Endothelial cell of umbilical vein (primary cell): ENCODE results near the gene RGR. TPM values are rescaled to one million over a fixed set of nuclear protein-coding genes. Genes with fewer than 3 reads are reported as not detected.

Source experiments
- BruUV-seq: library from RNA; stranded (reverse); fragments of 400-500 nt; replicated peaks from 2 replicates; lab custom pipeline; 2021; lab: Mats Ljungman, UMichigan
- CTCF ChIA-PET: fragments of 300-600, 350-600 bp; sonication (Branson Sonifier 250); formaldehyde crosslinking; loops from one replicate; lab custom pipeline; 2021; ENCODE audit warnings: antibody characterized with exemption, inconsistent platforms; lab: Charles Lee
- POLR2A ChIA-PET: fragments of 300-600, 350-600 bp; sonication (Branson Sonifier 250); formaldehyde crosslinking; loops from one replicate; lab custom pipeline; 2021; ENCODE audit warnings: antibody characterized with exemption, inconsistent platforms; lab: Charles Lee
- DNase-seq: peaks from one replicate; pipeline ENCODE4 v3.0.0-alpha.2; 2011; ENCODE audit warnings: low read depth, low spot score
- FAIRE-seq: peaks from 2 replicates; lab custom pipeline; 2011; peaks lifted over from hg19 to GRCh38; lab: Jason Lieb, UNC
- H2AFZ ChIP-seq: 2 replicates; pipeline ENCODE4 v1.6.0; 2012; ENCODE audit warnings: low read depth, low read length, control low read depth, inconsistent platforms
- H3K27ac ChIP-seq: 2 replicates; pipeline ENCODE4 v1.5.1; 2011; ENCODE audit warnings: low read depth, mild to moderate bottlenecking, control low read depth, low read length, moderate library complexity; ENCODE audit not compliant: insufficient read depth
- H3K27me3 ChIP-seq, 2 experiments: 2 replicates each; pipeline versions ENCODE4 v1.6.0 to v1.6.1; 2011; ENCODE audit warnings: low read length in 2 of 2, mixed read lengths in 1 of 2; ENCODE audit not compliant: control insufficient read depth in 2 of 2, insufficient read depth in 2 of 2
- H3K36me3 ChIP-seq, 2 experiments: 2 replicates in 1 of 2; 3 replicates in 1 of 2; pipeline ENCODE4 v1.5.1; 2011; ENCODE audit warnings: low read length in 2 of 2, mild to moderate bottlenecking in 1 of 2, moderate library complexity in 1 of 2; ENCODE audit not compliant: control insufficient read depth in 2 of 2, insufficient read depth in 2 of 2; ENCODE audit errors: extremely low read depth in 1 of 2
- H3K4me1 ChIP-seq: 3 replicates; pipeline ENCODE4 v1.5.1; 2011; ENCODE audit warnings: mild to moderate bottlenecking, low read length; ENCODE audit not compliant: control insufficient read depth, insufficient read depth; ENCODE audit errors: extremely low read depth
- H3K4me2 ChIP-seq: 2 replicates; pipeline ENCODE4 v1.6.1; 2011; ENCODE audit warnings: low read length, control low read depth, mixed read lengths; ENCODE audit not compliant: insufficient read depth
- H3K4me3 ChIP-seq, 3 experiments: fragments of 200-600 bp in 1 of 3; sonication (generic), shearing (Covaris generic) in 1 of 3; replicated peaks in 1 of 3; 2 replicates each; pipeline ENCODE4 v1.5.1; 2011 to 2016; ENCODE audit warnings: control low read depth in 3 of 3, low read length in 3 of 3, mild to moderate bottlenecking in 2 of 3, inconsistent platforms in 1 of 3, low read depth in 1 of 3, moderate library complexity in 1 of 3; ENCODE audit not compliant: insufficient read depth in 1 of 3
- H3K79me2 ChIP-seq: 2 replicates; pipeline ENCODE4 v1.6.0; 2012; ENCODE audit warnings: low read length, inconsistent platforms; ENCODE audit not compliant: control insufficient read depth, insufficient read depth
- H3K9ac ChIP-seq: replicated peaks from 2 replicates; pipeline ENCODE3; 2011; ENCODE audit warnings: low read length, control low read depth; ENCODE audit not compliant: insufficient read depth; ENCODE audit errors: extremely low read depth
- H3K9me1 ChIP-seq: replicated peaks from 3 replicates; pipeline ENCODE4 v1.6.0; 2011; ENCODE audit warnings: mild to moderate bottlenecking, low read length; ENCODE audit not compliant: control insufficient read depth, insufficient read depth; ENCODE audit errors: extremely low read depth
- H3K9me3 ChIP-seq: replicated peaks from 2 replicates; pipeline ENCODE4 v1.5.1; 2012; ENCODE audit warnings: low read length, inconsistent platforms; ENCODE audit not compliant: control insufficient read depth, insufficient read depth
- H4K20me1 ChIP-seq: replicated peaks from 2 replicates; pipeline ENCODE3; 2011; ENCODE audit warnings: mild to moderate bottlenecking, low read length; ENCODE audit not compliant: control insufficient read depth, insufficient read depth; ENCODE audit errors: extremely low read depth
- EZH2 ChIP-seq: IDR thresholded peaks from 2 replicates; pipeline ENCODE4 v1.6.1; 2012; ENCODE audit warnings: borderline replicate concordance, low read depth, mild to moderate bottlenecking, moderate library complexity, low read length, inconsistent platforms; ENCODE audit not compliant: severe bottlenecking
- FOS ChIP-seq: IDR thresholded peaks from 2 replicates; pipeline ENCODE4 v1.6.1; 2011; ENCODE audit warnings: mild to moderate bottlenecking, low read length, moderate library complexity, borderline replicate concordance; ENCODE audit not compliant: insufficient read depth
- GATA2 ChIP-seq: IDR thresholded peaks from 2 replicates; pipeline ENCODE4 v1.7.0; 2011; ENCODE audit warnings: low read depth, mild to moderate bottlenecking, moderate library complexity, mixed read lengths, low read length; ENCODE audit not compliant: insufficient read length, insufficient read depth
- JUN ChIP-seq: IDR thresholded peaks from 2 replicates; pipeline ENCODE4 v1.6.1; 2011; ENCODE audit warnings: borderline replicate concordance, low read depth; ENCODE audit not compliant: insufficient read length, insufficient read depth
- MYC ChIP-seq: IDR thresholded peaks from one replicate; pipeline ENCODE4 v1.6.1; 2011; ENCODE audit warnings: mild to moderate bottlenecking, low read depth, low read length
- POLR2A ChIP-seq: IDR thresholded peaks from 2 replicates; pipeline ENCODE4 v1.6.1; 2012; ENCODE audit warnings: low read depth, mild to moderate bottlenecking, control low read depth, low read length
- POLR2AphosphoS5 ChIP-seq: IDR thresholded peaks from 2 replicates; pipeline ENCODE4 v1.6.1; 2012; ENCODE audit warnings: low read depth, mild to moderate bottlenecking, control low read depth, low read length, moderate library complexity; ENCODE audit not compliant: insufficient read depth
- dilution Hi-C: fragments of 300-500 bp; cut with MboI; formaldehyde crosslinking; loops from one replicate; pipeline ENCODE4 v1.15.0; 2019; ENCODE audit warnings: low sequenced_read_pairs; ENCODE audit not compliant: extremely low pct_ligation_motif_present
- intact Hi-C: fragments of 100-400 bp; cut with micrococcal nuclease; formaldehyde crosslinking; loops from one replicate; pipeline ENCODE4 v1.10.0; 2022
- polyA plus RNA-seq, 4 experiments: library from polyadenylated mRNA; depleted of rRNA in 3 of 4; stranded (reverse) in 3 of 4; unstranded in 1 of 4; fragments of >200 nt; gene quantifications; 2 replicates each; pipeline versions ENCODE4 v1.2.1 to v1.2.3, GENCODE V29; 2011 to 2012; ENCODE audit warnings: missing spikeins in 1 of 4
- total RNA-seq: library from RNA; stranded (reverse); gene quantifications from 2 replicates; pipeline ENCODE4 v1.2.3, GENCODE V29; 2021
- TF ChIP-seq, protein P1 (sequence below), 2 donors: IDR thresholded peaks; 1 replicate in 1 of 2; 2 replicates in 1 of 2; pipeline ENCODE4 v1.5.1; 2011; ENCODE audit warnings: low read length in 2 of 2, mild to moderate bottlenecking in 2 of 2, moderate library complexity in 2 of 2, control low read depth in 1 of 2, inconsistent platforms in 1 of 2, low read depth in 1 of 2; ENCODE audit not compliant: insufficient read depth in 1 of 2; ENCODE audit errors: extremely low read depth in 1 of 2
- TF ChIP-seq, protein P2 (sequence below): IDR thresholded peaks from 2 replicates; pipeline ENCODE4 v1.6.1; 2011; ENCODE audit not compliant: insufficient read depth, insufficient read length

Gene RGR
- total and polyA plus RNA-seq, 2 donors (not counting 3 experiments of a cell fraction or from before 2014, with no cell fraction given), result not detected

DNA sequence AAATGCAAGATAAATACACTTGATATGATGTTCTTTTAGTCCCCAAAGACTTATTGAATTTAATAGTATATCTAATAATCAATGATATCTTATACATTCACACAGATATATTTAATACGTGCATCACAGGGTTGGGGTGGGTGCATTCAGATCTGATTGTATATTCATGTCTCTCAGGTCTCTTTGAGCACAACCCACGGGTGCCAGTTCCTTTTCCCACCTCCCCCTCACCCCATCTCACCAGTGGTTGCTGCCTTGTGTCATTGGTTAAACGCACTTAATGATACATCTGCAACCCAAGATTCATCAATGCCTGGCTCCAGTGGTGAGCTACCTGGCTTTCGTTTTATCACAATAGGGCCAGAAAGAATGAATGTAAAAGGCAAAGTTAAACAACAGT lies 9.8 kb upstream of the RGR start:
- FAIRE-seq (no peak), DNase-seq (no peak)
- Histone ChIP-seq H3K27me3 (no peaks in the 10 kb centered on the region), H3K9me1 (no peaks in the 10 kb centered on the region), H3K79me2 (no peaks in the 10 kb centered on the region), H3K9ac (no peak overlapping the region), H3K36me3 (no peaks in the 10 kb centered on the region), H3K9me3 (no peaks in the 10 kb centered on the region), H3K4me1 (no peaks in the 10 kb centered on the region), H4K20me1 (no peaks in the 10 kb centered on the region), H3K4me2 (no peak overlapping the region), H3K4me3 (no peak overlapping the region), H3K27ac (no peak overlapping the region), H2AFZ (no peak overlapping the region)
- ChIA-PET CTCF (no interaction called here), POLR2A (no interaction called here)
- intact Hi-C loops (no loop called here), dilution Hi-C loops (no loop called here)
- TF ChIP-seq MYC (no peak), POLR2AphosphoS5 (no peak), EZH2 (no peak), FOS (no peak)
- TF ChIP-seq, protein P1, sequence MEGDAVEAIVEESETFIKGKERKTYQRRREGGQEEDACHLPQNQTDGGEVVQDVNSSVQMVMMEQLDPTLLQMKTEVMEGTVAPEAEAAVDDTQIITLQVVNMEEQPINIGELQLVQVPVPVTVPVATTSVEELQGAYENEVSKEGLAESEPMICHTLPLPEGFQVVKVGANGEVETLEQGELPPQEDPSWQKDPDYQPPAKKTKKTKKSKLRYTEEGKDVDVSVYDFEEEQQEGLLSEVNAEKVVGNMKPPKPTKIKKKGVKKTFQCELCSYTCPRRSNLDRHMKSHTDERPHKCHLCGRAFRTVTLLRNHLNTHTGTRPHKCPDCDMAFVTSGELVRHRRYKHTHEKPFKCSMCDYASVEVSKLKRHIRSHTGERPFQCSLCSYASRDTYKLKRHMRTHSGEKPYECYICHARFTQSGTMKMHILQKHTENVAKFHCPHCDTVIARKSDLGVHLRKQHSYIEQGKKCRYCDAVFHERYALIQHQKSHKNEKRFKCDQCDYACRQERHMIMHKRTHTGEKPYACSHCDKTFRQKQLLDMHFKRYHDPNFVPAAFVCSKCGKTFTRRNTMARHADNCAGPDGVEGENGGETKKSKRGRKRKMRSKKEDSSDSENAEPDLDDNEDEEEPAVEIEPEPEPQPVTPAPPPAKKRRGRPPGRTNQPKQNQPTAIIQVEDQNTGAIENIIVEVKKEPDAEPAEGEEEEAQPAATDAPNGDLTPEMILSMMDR (IDR thresholded peaks at IDR 0.05; ENCODE audit: extremely low read depth in 1 of 2, insufficient read depth in 1 of 2, low read depth in 1 of 2, low read length in 2 of 2), result no peak
- no TSS peak for BruUV-seq

DNA sequence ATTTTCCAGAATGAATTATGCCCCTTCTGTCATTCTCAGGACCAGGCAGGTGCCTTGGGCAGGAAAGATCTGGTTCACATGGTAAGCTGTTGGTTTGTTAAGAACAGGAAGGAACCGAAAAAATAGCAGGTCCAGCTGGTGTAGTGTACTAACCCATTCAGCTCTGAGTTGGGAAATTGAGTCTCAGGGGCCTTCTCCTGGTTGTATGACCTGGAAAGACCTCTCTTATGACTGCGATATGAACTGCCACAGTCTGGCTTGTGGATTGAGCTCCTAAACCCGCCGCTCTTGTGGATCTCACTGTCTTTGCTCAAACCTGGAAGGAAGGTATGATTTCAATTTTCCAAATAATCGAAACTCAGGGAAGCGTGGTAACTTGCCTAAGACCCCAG lies 8.1 kb upstream of the RGR start:
- ChIA-PET CTCF (interaction anchor here (1.3 kb wide), 1 partner anchor 20 kb away, joined by 4 read pairs; no protein-coding TSS in a partner anchor), POLR2A (no interaction called here)
- intact Hi-C loops (no loop called here), dilution Hi-C loops (no loop called here)
- H3K9me1 ChIP-seq, result no peaks in the 10 kb centered on the region
- H3K9me3 ChIP-seq, result no peaks in the 10 kb centered on the region
- H3K4me1 ChIP-seq, result no peaks in the 10 kb centered on the region
- H3K27ac ChIP-seq, result no peak overlapping the region
- no peak overlapping the region for H3K9ac ChIP-seq
- no peaks in the 10 kb centered on the region for H3K27me3 ChIP-seq
- H2AFZ ChIP-seq, result no peak overlapping the region
- DNase-seq (no peak), FAIRE-seq (no peak)
- TF ChIP-seq FOS (no peak), EZH2 (no peak), GATA2 (no peak), JUN (no peak), POLR2AphosphoS5 (no peak), POLR2A (no peak), MYC (no peak)
- TF ChIP-seq, protein P2, sequence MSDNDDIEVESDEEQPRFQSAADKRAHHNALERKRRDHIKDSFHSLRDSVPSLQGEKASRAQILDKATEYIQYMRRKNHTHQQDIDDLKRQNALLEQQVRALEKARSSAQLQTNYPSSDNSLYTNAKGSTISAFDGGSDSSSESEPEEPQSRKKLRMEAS, result no peak
- TF ChIP-seq, protein P1 (IDR thresholded peaks at IDR 0.05; ENCODE audit: extremely low read depth in 1 of 2, insufficient read depth in 1 of 2, low read depth in 1 of 2, low read length in 2 of 2), result no peak
- no peaks in the 10 kb centered on the region for H3K79me2 ChIP-seq
- H3K4me3 ChIP-seq, result no peak overlapping the region
- BruUV-seq, result no TSS peak
- H4K20me1 ChIP-seq, result no peaks in the 10 kb centered on the region
- H3K36me3 ChIP-seq, result no peaks in the 10 kb centered on the region
- no peak overlapping the region for H3K4me2 ChIP-seq
